Brain microvascular endothelial cell (primary cell): ENCODE results near the gene PNKP.

ENCODE experiments used
- DNase-seq: peaks from one replicate; pipeline ENCODE4 v3.0.0-alpha.2; 2020
- H3K27ac ChIP-seq: fragments of 250-450 bp; sonication (Bioruptor Pico); 2 replicates; pipeline ENCODE4 v1.5.1; 2020; ENCODE audit warnings: mild to moderate bottlenecking, moderate library complexity
- H3K27me3 ChIP-seq: fragments of 250-450 bp; sonication (Bioruptor Pico); replicated peaks from 2 replicates; pipeline ENCODE4 v1.5.1; 2020; ENCODE audit warnings: mild to moderate bottlenecking
- H3K36me3 ChIP-seq: fragments of 250-450 bp; sonication (Bioruptor Pico); replicated peaks from 2 replicates; pipeline ENCODE4 v1.5.1; 2020; ENCODE audit warnings: mild to moderate bottlenecking
- H3K4me3 ChIP-seq: 2 replicates; pipeline ENCODE4 v1.5.1; 2011; ENCODE audit warnings: low read depth, mild to moderate bottlenecking, control low read depth, low read length, moderate library complexity
- in situ Hi-C: cut with HindIII; loops from 2 replicates; pipeline ENCODE4 v1.10.0; 2017; ENCODE audit warnings: low sequenced_read_pairs, low pct_ligation_motif_present
- TF ChIP-seq, protein P1 (sequence below): IDR thresholded peaks from 2 replicates; pipeline ENCODE4 v1.5.1; 2011; ENCODE audit warnings: low read depth, mild to moderate bottlenecking, moderate library complexity, low read length, control low read depth, inconsistent platforms; ENCODE audit errors: missing control alignments

The PNKP gene

GRCh38 chr19:49843265-49843664 lies 24.1 kb downstream of the PNKP start:
- no peak overlapping the region for H3K4me3 ChIP-seq
- H3K27me3 ChIP-seq: no peaks in the 10 kb centered on the region
- TF ChIP-seq, protein P1, sequence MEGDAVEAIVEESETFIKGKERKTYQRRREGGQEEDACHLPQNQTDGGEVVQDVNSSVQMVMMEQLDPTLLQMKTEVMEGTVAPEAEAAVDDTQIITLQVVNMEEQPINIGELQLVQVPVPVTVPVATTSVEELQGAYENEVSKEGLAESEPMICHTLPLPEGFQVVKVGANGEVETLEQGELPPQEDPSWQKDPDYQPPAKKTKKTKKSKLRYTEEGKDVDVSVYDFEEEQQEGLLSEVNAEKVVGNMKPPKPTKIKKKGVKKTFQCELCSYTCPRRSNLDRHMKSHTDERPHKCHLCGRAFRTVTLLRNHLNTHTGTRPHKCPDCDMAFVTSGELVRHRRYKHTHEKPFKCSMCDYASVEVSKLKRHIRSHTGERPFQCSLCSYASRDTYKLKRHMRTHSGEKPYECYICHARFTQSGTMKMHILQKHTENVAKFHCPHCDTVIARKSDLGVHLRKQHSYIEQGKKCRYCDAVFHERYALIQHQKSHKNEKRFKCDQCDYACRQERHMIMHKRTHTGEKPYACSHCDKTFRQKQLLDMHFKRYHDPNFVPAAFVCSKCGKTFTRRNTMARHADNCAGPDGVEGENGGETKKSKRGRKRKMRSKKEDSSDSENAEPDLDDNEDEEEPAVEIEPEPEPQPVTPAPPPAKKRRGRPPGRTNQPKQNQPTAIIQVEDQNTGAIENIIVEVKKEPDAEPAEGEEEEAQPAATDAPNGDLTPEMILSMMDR: no peak
- in situ Hi-C loops: no loop called here
- peaks cover 13% of the 10 kb centered on the region for H3K36me3 ChIP-seq
- no peak for DNase-seq
- H3K27ac ChIP-seq: no peak overlapping the region

- in situ Hi-C loops: no loop called here
- DNase-seq: no peak
- Histone ChIP-seq H3K27me3 (no peaks in the 10 kb centered on the region), H3K27ac (no peak overlapping the region), H3K4me3 (no peak overlapping the region), H3K36me3 (peaks cover 28% of the 10 kb centered on the region)
- TF ChIP-seq, protein P1: no peak
Observed at GRCh38 chr19:49840736-49841249, 26.6 kb downstream of the PNKP start.

GRCh38 chr19:49840321-49840720 lies 27.1 kb downstream of the PNKP start:
- H3K4me3 ChIP-seq: no peak overlapping the region
- no peak for DNase-seq
- in situ Hi-C loops: no loop called here
- no peaks in the 10 kb centered on the region for H3K27me3 ChIP-seq
- no peak overlapping the region for H3K27ac ChIP-seq
- peaks cover 32% of the 10 kb centered on the region for H3K36me3 ChIP-seq
- TF ChIP-seq, protein P1: no peak

GRCh38 chr19:49839713-49840112 lies 27.7 kb downstream of the PNKP start:
- no peak for DNase-seq
- no peak overlapping the region for H3K27ac ChIP-seq
- no peaks in the 10 kb centered on the region for H3K27me3 ChIP-seq
- no peak overlapping the region for H3K4me3 ChIP-seq
- in situ Hi-C loops: no loop called here
- H3K36me3 ChIP-seq: peaks cover 38% of the 10 kb centered on the region
- TF ChIP-seq, protein P1: no peak

DNA sequence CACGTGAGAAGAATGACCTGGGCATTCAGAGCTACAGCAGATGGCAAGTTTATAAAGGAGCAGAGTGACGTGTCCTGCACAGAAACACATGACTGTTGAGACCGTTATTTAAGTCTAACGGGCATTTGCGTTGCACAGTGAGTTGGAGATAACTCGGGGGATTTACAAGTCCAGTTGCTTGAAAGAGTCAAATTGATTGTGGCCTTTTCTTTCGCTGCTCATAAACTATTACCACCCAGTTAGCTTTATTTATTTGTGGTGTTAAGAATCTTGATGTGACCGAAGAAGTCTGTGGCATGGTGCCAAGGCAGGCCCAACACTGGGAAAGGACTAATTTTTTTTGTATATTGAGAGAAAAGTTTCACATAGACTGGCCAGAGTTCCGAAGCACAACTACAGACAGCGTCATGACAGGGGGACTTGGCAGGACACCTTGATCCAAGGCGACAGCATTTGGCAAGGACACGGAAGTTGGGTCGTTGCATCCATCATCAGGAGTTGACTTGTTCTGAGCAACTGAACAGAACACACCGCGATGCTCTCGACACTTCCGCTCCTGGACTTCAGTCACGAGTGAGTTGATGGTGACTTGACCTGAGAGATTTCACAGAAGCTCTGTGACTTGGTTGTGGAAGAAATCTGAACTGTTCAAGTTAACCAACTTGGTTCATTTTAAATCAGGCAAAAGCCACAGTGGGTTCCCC lies 28.3 kb downstream of the PNKP start:
- TF ChIP-seq, protein P1: no peak
- peaks cover 45% of the 10 kb centered on the region for H3K36me3 ChIP-seq
- H3K4me3 ChIP-seq: no peak overlapping the region
- no peak overlapping the region for H3K27ac ChIP-seq
- H3K27me3 ChIP-seq: no peaks in the 10 kb centered on the region
- in situ Hi-C loops: no loop called here
- DNase-seq: no peak

GRCh38 chr19:49837425-49837824 lies 30.0 kb downstream of the PNKP start:
- Histone ChIP-seq H3K27ac (no peak overlapping the region), H3K36me3 (peaks cover 57% of the 10 kb centered on the region), H3K27me3 (no peaks in the 10 kb centered on the region), H3K4me3 (no peak overlapping the region)
- DNase-seq: no peak
- TF ChIP-seq, protein P1: no peak
- in situ Hi-C loops: no loop called here
